GM19240 (cell line): ENCODE data around the gene SCG3.

ENCODE experiments used
- DNase-seq: peaks from one replicate; pipeline ENCODE4 v3.0.0; 2011; ENCODE audit warnings: low spot score; ENCODE audit not compliant: insufficient read length

Gene SCG3

GRCh38 chr15:51677452-51677851 lies 3.9 kb upstream of the SCG3 start:
- DNase-seq = no peak

- DNase-seq = no peak
Measured at GRCh38 chr15:51678096-51678495, 3.2 kb upstream of the SCG3 start.

- no peak for DNase-seq
Measured at GRCh38 chr15:51680321-51680720, 982 bp upstream of the SCG3 start.

GRCh38 chr15:51687565-51687964 lies 6.3 kb downstream of the SCG3 start:
- no peak for DNase-seq

- no peak for DNase-seq
Measured at GRCh38 chr15:51688863-51689262, 7.6 kb downstream of the SCG3 start.

GRCh38 chr15:51692154-51692553 lies 10.9 kb downstream of the SCG3 start:
- no peak for DNase-seq

GRCh38 chr15:51696566-51696965 lies 15.3 kb downstream of the SCG3 start:
- DNase-seq = no peak

- no peak for DNase-seq
Measured at GRCh38 chr15:51697163-51697562, 15.9 kb downstream of the SCG3 start.

- DNase-seq = no peak
Measured at GRCh38 chr15:51699373-51699772, 18.1 kb downstream of the SCG3 start.

- DNase-seq = no peak
Measured at GRCh38 chr15:51702710-51703109, 21.4 kb downstream of the SCG3 start.

- no peak for DNase-seq
Measured at GRCh38 chr15:51706291-51706690, 25.0 kb downstream of the SCG3 start.

GRCh38 chr15:51706926-51707608 lies 25.8 kb downstream of the SCG3 start:
- DNase-seq = no peak

GRCh38 chr15:51708013-51708412 lies 26.7 kb downstream of the SCG3 start:
- no peak for DNase-seq

- DNase-seq = no peak
Measured at GRCh38 chr15:51709031-51709430, 27.7 kb downstream of the SCG3 start.

- DNase-seq = no peak
Measured at GRCh38 chr15:51714162-51714561, 32.9 kb downstream of the SCG3 start.

- no peak for DNase-seq
Measured at GRCh38 chr15:51714911-51715310, 33.6 kb downstream of the SCG3 start.

GRCh38 chr15:51718219-51718618 lies 36.9 kb downstream of the SCG3 start:
- no peak for DNase-seq

GRCh38 chr15:51718746-51719145 lies 37.4 kb downstream of the SCG3 start:
- no peak for DNase-seq

GRCh38 chr15:51720201-51720995 lies 39.1 kb downstream of the SCG3 start:
- no peak for DNase-seq

GRCh38 chr15:51721199-51721960 lies 40.1 kb downstream of the SCG3 start:
- no peak for DNase-seq

- DNase-seq = no peak
Measured at GRCh38 chr15:51724199-51724598, 42.9 kb downstream of the SCG3 start.

GRCh38 chr15:51724673-51725072 lies 43.4 kb downstream of the SCG3 start:
- DNase-seq = no peak
